ELF-1 (cell line): ENCODE results near the gene BSND.

Source experiments
- DNase-seq: peaks from one replicate; pipeline ENCODE4 v3.0.0-alpha.2; 2016; ENCODE audit warnings: low read depth, low spot score

The BSND gene

DNA sequence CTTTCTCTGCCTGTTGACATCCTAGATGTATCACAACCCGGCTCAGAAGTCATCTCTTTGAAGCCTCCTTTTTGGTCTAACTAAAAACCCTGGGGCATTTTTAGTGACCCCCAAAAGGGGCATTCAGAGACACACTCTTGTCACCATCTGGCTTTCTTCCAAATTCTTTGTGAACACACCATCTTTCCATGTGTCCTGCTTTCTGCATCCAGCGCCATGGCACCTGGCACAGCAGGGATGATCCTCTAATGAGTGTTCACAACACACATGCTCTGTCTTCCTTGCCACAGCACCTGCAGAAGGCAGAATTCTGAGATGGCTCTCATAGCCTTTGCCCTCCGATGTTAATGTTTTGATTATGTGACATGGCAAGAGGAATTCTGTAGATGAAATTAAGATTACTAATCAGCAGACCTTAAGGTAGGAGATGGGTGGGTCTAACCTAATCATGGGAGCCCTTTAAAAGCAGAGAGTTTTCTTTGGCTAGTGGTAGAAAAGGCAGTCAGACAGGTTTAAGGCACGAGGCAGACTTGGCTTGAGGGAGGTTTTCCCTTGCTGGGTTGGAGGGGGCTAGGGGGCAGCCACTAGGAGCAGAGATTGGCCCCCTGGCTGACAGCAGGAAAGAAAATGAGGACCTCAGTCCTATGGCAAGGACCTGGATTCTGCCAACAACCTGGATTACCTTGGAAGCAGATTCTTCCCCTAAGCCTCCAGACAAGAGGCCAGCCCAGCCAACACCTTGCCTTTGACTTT is 23.2 kb upstream of the BSND start:
- DNase-seq = peak; percentile 46

DNA sequence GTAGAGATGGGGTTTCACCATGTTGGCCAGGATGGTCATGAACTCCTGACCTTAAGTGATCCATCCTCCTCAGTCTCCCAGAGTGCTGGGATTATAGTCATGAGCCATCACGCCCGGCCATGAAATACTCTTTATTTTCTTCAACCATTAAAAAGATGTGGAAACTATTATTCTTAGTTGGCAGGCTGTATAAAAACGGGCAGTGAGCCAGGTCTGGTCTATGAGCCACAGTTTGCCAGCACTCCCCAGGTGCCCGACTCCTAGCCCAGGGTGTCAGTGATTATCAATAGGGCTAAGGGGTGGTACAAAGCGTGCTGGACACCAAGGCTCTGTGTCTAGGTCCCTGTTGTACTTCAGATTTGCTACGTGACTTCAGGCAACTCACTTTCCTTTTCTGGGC is 22.0 kb upstream of the BSND start:
- DNase-seq = no peak

GRCh38 chr1:54977533-54978297 is 21.0 kb upstream of the BSND start:
- DNase-seq = no peak

GRCh38 chr1:54978528-54979326 is 20.0 kb upstream of the BSND start:
- DNase-seq = no peak

- DNase-seq = no peak
Measured at GRCh38 chr1:54979327-54979891, 19.3 kb upstream of the BSND start.

DNA sequence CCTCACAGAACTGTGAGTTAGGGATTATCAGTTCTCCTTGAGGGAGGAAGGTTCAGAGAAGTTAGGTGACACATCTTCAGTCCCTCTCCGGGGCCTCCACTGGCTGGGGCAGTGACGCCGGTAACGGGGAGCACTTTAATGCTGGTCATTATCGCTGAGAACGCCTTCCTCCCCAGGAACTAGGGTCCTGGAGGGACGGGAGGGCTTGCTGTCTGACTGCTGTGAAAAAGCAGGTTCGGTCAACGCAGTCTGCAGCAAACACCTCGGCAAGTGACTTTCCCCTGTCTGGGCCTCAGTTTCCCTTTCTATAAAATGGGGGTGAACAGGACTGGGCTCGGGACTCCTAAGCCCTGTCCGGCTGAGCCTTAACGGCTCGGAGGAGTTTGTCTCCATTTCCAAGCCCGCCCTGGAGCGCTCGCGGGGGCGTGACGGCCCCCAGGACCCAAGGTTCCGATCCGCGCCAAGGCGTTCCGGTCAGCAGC is 18.6 kb upstream of the BSND start:
- DNase-seq = no peak

GRCh38 chr1:54980528-54981241 is 18.0 kb upstream of the BSND start, which contains the start of gene TMEM61:
Gene TMEM61, plus strand, starts transcription at chr1:54980628. Its CDS starts 438 bp downstream, at chr1:54981066.
- DNase-seq = no peak

- no peak for DNase-seq
Measured at GRCh38 chr1:54981466-54981865, 17.3 kb upstream of the BSND start.

DNA sequence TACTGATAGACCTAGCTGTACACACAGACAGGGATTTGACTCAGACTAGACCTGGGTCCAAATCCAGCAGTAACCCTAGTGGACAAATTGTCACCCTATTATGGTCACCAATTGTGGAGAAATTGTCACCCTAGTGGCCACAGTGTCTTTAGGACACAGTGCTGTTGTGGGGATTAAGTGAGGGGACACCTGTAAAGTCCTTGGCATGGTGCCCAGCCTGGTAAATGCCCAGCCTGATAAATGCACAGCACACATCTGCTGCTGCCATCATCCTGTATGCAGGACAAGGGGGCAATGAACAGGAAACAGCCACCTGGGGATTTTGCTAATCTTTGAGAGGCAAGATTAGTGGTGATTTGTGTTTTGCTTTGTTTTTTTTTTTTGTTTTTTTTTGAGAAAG is 16.0 kb upstream of the BSND start:
- no peak for DNase-seq

DNA sequence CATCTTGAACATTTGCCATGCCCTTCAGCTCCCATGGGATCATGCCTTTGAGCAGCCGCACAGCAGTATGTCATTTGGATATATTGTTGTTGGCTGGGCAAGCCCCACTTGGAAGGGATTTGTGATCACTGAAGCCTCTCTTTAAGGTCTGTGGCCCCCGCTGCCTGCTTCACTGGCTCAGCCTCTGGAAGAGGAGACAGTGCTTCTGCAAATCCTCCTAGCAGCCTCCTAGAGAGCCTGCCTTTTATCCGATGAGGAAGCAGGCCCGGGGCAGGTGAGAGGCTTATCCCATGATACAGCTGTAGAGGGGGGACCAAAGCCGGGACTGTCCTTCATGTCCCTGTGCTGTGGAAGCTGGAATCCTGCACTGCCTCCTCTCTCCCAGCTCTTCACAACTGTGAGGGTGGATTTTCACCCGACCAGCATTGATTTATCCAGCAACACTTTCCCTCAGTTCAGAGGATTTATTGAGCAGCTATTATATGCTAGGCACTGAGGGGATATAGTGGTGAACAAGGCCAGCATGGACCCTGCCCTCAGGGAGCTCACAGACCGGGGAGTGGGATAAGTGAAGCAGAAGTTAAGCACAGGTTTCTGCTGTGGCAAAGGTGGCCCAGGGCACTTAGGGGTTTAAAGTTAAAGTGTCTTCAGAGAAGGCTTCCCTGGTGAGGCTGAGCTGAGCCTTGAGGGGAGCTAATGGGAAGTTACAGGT is 14.4 kb upstream of the BSND start:
- DNase-seq = no peak

- no peak for DNase-seq
Measured at GRCh38 chr1:54985556-54985955, 13.2 kb upstream of the BSND start.

DNA sequence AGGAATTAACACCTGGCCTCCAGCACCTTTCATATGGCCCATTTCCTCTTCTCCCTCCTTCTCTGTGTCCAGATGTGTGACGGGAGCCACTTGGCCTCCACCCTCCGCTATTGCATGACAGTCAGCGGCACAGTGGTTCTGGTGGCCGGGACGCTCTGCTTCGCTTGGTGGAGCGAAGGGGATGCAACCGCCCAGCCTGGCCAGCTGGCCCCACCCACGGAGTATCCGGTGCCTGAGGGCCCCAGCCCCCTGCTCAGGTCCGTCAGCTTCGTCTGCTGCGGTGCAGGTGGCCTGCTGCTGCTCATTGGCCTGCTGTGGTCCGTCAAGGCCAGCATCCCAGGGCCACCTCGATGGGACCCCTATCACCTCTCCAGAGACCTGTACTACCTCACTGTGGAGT is 12.7 kb upstream of the BSND start:
- DNase-seq = no peak

GRCh38 chr1:54986533-54986932 is 12.2 kb upstream of the BSND start:
- no peak for DNase-seq

DNA sequence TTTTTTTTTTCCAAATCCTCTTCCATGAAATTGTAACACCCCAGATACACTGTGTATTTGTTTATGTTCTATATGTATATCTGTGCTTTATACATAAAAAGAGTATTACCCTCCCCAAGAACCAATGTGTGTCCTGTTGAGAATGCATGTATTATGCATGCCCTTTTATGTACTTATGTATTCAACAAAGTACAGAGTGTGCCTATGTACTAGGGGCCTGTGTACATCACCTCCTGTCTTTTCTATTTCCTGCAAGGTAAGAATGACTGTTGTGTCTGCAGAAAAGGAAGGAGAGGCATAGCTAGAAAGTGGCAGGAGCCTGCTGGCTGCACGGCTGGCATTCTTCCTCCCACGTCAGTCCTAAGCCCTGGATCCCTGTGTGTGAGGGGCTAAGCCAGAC is 11.3 kb upstream of the BSND start:
- no peak for DNase-seq

DNA sequence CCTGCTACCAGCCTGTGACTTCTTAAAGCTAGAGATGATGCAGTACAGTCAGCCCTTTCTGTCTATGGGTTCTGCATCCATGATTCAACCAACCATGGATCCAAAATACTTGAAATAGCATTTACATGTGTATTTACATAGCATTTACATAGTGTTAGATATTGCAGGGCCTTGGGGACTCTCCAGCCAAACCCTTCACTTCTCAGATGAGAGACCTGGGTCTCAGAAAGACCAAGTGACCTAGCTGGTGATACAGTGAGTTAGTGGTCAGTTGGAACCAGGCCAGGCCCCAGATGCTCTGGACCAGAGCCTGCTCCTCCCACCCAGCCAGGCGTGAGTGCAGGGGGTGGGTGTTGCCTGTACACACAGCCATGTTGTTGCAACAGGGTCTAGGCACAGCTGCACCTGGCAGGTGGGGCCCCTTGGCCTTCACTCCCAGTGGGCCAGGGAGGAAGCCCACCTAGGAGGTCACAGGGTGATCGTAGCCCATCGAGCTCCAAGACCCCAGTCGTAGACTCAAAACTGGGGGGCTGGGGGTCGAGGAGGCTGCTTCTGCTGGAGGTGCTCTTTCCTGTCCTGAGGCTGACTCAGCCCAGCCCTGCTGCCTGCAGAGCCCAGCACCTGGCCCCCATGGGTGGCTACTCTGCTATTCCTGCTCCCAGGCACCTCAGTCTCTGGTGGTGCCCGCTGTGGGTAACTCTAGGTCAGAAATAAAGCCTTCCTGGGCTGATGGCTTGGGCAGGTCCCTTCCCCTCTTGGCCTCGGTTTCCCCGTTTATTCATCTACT is 10.6 kb upstream of the BSND start:
- DNase-seq = no peak

DNA sequence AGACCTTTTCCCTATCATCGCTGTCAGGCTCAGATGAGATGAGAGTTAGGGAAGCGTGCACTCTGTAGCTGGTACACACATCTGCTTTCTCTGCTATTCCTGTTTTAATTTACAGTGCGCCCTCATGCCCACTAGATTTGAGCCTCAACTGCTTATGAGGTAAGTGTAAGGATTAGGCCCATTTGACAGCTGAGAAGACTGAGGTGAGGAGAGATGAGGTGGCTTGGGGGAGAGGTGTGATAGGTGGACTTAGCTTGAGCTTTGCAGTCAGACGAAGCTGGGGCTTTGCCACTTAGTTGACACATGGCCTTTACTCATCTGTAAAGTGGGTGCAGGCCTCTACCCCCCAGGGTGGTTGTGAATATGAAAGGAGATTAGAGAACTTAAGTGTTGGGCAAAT is 9.8 kb upstream of the BSND start:
- DNase-seq = no peak

DNA sequence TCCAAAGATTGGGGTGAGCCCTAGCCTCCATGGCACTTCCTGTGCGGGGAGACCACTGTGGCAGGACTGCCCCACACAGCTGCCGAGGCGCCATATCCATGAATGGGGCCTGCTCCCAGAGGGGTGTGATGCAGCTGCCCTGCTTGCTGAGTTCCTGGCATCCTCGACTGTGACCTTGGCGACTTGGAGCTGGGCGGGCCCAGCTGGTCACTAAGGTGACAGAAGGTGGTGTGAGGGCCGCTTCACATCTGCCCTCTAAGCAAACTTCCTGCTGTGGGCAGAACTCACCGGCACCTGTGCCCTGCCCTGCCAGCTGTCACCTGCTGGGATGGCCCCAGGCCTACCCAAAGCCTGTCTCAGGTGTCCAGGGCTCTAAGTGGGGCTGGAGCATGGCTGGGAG is 9.3 kb upstream of the BSND start:
- no peak for DNase-seq

GRCh38 chr1:54989968-54990810 is 8.5 kb upstream of the BSND start:
- no peak for DNase-seq

DNA sequence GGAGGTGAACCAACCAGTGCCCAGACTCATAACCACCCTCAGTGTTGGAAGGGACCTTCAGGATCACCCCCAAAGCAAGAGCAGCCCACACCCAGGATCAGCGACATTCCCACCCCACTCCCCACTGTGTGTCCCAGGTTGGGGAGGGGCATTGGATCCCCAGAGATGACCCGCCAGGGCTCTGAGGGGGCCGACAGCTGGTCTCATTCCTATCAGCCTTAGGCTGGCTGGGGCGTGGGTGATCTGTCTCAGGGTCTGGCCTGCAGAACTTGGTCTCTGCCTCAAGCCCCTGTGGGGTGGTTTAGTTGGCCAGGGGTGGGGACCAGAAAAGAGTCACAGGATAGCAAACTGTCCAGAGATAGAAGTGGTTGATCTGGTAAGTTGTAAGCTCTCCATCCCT is 7.8 kb upstream of the BSND start:
- DNase-seq = no peak
